Measurements from ENCODE around the gene ZBTB47.
A peak's percentile ranks its signal among the peaks of the same experiment; 100 is the strongest.

ZBTB47 gene

DNA sequence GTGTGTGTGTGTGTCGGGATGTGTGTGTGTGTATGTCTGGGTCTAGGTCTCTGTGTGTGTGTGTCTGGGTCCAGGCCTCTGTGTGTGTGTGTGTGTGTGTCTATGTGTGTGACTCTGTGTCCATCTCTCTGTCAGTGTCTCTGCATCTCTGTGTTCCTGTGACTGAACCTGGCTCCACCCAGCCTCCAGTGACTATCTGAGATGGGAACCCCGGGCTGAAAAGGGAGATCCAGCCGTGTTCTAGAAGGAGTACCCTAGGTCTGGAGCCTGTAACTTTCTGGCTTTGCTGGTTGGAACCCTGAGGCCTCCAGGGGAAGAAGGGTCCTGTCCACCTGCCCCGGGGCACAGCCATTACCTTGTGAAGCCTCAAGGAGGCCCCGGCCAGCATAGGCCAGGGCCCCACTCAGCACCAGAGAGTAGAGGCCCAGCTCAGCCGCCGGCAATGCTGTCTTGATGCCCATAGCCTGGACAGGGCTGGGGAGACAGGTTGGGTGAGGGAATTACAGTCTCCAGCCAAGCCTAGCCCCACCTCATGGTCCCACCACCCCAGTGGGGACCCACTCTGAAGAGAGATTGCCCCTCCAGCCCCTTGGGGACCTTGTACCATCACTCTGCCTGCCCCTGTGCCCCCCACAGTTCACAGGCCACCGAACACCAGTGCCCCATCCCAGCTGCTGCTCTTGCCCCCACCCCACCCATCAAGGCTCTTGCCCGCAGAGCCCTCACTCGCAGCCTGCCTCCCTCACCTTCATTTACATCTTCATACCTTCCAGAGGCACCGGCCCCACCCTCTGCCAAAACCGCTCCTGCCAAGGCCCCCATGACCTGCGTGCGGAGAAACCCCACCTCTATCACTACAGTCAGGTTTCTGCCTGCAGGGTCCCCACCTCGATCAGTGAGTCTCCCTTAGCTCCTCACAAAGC is 47.1 kb downstream of the ZBTB47 start:
- no peak for DNase-seq

DNA sequence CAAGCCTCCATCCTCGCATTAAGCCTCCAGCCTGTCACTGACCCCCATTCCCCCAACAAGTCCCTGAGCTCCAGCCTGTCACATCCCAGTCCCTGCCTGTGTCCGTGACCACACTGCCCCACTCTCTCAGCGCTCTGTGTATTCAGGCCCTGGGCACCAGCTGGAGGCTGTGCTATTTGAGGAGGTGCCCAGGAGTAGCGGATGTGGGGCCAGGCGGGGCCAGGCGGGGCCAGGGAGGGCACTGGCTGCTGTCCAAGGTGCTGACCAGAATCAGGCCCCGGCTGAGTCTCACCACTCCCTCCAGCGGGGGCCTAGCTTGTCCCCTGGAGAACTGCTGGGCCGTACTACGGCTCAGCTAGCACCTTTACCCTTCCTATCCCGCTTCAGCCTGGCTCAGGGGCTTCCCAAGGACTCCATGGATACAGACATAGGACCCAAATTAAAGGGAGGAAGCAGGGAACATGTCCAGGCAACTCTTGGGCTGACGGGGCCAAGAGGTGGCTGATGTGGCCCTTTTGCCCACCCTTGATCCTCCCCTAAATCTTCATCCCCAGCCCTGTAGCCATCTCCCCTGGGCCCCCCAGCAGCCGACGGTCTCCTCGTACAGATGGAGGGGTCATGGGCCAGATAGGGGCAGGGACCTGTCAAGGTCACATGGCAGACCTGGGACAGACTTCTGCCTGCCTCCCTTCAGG is 48.0 kb downstream of the ZBTB47 start:
- DNase-seq = peak; percentile 26 to 67 (median 37)

DNA sequence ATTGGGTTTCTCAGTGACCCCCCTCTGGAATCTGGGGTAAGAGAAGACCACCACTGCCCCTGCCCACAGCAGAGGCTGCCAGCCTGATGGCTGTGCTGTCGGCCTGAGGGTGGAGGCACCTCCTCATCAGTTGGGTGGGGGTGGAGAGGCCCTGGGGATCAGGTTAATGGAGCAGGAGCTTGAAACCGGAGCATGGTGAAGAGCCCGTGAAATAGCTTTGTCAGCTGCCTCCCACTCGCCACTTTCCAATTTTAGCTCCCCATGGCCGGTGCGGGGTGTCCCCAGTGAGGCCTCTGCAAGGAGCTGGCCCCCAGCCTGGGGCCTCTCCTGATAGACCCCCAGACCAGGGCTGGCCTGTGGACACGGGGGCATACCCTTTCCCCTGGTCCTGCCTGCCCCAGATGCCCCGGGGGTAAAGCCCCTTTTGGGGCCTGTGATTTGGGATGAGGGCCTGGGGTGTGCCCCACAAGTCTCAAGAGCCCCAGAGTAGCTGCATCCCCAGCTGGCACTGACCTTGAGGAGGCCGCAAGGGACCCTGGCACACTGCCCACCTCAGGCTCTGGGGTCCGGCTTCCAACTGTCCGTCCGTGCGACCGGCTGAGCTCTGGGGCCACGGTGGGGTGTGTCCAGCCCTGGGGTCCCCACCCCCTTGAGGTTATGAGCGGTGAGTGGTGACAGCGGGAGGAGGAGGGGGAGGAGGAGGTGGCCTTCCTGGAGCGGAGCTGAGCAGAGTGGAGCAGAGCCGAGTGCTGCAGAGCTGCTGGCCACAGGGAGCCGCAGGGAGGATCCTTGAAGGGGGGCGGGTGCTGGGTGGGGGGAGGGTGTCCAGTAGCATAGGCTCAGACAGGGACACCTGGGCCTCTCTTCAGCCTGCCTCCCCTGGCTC is 48.8 kb downstream of the ZBTB47 start, which contains the start of gene HHATL:
Gene HHATL (minus strand): TSS at position 733 of the 886 bp plus-strand sequence. CDS start 1,972 bp downstream, outside the sequence.
- DNase-seq = no peak

DNA sequence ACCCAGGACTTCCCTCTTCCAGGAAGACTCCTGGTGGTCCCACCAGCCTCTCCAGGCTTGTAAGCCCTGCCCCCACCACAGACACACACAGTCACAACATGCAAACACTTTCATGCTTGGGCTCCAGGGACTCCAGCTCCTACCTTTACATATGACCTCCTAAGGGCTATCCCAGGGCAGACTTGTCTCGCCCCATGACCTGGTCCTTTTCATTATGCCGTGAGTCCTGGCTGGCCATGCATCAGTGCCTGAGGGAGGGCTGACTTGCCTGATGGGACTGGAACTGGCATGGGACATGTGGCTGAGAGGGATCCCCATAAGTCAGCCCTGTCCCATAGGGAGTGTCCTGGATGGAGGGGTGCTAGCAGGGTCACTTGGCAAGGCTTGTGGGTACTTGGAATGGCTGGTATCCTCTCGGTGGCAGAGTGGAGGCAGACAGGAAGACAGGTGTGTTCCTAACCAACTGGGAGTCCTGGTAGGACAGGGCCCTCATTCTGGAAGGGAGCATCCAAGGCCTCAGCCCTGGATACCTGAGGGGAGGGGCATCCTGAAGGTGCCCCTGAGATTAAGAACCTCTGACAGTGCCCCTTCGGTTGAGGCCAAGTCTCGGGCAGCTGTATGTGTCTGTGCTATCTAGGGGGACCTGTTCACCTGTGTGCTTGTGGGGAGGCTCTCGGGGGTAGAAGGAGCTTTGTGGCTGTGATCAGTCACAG is 49.6 kb downstream of the ZBTB47 start:
- no peak for DNase-seq

DNA sequence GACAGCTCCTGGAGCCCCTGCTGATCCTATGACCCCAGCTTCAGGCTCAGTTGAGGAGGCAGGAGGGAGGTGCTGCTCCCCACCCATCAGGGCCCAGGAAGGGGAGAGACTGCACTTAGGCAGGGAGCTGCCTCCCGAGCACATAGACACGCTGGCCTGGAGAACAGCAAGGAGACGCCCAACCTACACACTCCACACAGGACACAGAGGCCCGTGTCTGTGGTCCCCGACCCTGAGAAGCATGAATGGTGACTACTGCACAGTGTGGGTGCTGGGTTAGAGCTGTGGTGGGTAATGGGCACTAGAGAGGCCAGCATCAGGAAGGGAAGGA is 50.2 kb downstream of the ZBTB47 start:
- no peak for DNase-seq

DNA sequence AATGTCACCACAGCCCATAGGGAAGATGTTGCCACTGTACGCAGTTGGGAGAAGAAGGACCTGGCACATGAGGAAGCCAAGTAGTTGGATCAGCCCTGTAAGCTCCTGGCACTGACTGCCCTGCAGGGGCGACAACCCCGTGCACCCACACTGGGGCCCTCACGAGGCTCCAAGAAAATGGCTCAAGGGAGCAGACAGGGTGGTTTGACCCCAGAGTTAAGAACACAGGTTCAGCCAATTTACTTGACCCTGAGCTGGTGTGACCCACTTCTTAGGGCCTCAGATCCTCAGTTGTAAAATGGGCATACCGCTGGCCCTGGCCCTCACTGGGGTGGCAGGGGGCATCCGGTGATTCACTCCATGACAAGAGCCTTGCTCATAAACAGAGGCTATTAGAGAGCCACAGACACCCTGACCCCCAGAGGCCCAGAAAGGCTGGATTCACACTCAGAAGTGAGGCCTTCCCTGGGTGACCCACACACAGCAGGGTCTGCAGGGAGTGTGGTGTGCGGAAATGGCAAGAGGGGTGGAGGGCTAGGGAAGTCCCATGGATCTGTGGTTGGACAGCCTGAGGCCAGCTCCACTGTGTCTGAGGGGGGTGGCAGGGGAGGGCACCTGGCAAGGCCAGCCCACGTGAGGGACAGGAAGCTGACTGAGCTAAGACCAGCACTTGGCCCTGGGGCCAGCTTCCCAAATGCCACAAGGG is 50.8 kb downstream of the ZBTB47 start:
- no peak for DNase-seq

DNA sequence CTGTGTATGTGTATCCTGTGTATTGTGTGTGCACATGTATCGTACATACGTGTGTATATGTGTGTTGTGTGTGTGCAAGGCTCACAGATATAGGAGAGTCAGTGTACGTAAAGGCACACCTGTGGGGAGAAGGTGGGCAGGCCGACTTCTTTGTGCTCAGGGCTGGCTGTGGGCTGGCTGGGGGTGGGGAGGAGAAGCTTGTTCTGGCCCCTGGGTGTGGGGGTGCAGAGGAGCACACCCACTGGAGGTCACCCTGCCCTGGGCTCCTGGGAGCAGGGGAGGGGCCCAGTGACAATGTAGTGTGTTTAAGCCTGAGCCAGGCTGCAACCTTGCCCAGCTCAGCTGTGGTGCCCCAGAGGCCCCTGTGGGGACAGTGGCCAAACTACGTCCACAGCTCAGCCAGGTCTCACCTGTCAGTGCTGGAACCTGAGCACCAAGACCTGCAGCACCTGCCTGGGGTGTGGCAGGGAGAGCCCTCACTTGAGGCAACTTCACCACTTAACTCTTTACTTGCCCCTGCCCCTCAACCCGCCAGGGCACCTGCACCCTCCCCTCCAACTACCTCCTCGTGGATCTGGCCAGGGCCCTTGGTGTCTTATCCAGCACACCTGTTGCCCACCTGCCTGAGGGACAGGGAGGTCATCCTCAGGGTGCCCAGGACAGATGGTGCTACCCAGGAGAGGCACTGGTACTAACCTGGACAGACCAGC is 51.7 kb downstream of the ZBTB47 start:
- no peak for DNase-seq

DNA sequence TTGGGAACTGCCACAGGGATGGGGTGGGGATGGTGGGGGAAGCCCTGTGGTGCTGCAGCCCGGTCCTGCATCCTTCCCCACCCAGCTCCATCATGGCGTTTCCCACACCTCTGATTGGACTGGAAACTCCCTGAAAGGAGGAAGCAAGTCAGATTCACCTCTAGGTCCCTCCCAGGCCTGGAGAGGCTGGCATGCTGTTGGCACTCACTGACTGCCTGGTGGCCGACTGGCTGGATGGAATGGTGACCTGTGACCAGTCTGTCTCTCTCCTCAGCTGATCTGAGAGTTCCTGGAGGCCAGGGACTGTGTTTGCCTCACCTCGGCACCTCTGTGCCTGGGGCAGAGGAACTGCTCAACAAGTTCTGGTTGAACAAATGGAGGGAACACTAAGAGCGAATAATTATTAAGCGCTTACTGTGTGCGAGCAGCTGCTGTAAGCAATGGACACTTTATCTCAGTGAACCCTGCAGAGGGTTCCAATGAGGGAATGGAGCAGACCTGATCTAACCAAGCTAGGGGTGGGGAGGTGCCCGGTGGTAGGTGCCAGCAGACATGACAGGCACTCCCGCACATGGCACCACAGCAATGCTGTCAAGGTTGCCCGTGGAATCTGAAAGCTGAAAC is 52.6 kb downstream of the ZBTB47 start:
- DNase-seq = no peak

DNA sequence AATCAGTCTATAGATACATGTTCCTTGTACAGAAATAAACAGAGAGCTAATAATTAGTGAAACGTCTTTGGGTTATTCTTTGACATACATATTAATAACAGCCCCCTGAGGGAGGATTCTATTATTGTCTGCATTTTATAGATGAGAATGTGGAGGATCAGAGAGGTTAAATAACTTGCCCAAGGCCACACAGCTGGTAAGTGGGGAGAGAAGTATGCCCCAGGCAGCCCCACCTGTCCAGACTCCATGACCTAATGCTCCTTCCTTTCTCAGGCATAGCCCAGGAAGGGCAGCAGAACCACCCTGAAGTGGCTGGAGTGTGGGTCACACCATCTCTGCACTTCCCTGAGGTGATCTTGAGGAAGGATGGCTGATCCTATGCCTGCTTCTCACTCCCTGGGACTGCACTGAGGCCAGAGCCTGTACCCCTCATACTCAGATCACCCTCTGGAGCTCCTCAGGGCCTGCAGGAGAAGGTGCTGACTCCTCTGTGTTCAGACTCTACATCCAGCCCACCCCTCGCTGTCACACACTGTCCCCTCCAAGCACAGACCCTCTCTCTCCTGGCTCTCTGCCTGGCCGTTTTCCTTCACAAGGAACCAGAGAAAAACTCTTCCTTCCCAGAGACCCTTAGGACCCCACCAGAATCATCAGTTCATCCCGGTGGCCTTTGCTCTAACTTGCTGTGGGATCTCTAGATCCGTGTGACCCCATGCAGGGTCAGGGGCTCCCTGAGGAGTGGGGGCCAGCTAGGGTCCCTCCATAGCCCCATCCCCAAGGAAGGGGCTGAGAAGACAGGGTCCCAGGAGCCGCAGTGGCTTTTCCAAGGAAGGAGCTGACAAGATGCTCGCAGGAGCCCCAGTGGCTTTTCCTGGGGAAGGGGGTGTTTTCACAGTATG is 53.5 kb downstream of the ZBTB47 start:
- DNase-seq = no peak

DNA sequence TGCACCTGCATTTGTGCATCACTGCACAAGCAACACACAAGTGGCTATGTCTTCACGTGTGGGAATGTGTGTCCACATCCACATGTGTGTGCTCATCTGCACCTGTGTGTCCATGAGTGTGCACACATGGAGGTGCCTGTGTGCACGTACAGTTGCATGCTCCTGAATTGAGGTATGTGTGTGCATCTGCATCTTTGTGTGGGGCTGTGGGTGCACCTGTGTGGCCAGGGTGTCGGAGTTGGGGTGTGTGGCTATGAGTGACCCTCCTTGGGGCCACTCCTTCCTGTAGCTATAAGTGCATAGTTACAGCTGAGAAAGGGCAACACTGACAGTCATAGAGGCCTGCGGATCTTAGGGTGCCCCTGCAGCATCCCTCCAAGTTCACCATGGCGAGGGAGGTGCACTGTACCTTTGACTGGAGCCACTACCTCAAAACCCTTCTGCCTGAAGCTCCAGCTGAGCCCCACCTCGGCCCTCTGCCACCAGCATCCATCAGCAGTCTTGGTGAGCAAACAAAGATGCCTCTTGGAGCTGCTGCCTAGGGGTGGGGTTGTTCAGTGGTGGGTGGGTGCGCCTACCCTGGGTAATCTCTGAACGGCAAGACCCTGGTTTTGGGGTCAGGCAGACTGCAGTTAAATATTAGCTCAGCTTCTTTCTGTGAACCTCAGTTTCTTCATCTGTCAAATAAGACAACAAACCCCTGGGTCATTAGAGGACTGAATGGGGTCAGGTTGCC is 54.3 kb downstream of the ZBTB47 start:
- DNase-seq = no peak

DNA sequence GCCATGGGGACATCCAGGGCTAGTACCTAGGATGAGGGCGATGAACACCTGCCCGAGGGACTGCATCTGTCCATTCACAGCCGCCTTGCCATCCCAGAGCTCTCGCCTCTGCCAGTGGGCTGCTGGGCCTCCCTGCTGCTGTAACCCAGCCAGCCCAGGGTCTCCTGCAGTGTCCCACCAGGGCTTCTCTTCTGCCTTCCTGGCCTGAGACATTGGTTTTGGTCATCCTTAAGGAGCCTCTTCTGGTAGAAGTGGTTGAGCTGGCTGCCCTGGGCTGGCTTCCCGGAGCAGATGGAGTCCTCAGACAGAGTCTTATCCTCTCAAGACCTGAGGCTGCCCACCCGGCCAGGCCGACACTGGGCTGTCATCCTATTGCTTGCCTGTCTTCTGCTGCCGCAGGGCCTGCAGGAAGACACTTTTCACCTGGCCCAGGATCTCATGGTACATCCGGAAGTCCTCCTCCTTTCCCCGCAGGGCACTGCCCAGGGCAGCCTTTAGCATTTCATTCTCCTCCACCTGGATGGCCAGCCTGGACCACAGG is 55.2 kb downstream of the ZBTB47 start:
- no peak for DNase-seq

DNA sequence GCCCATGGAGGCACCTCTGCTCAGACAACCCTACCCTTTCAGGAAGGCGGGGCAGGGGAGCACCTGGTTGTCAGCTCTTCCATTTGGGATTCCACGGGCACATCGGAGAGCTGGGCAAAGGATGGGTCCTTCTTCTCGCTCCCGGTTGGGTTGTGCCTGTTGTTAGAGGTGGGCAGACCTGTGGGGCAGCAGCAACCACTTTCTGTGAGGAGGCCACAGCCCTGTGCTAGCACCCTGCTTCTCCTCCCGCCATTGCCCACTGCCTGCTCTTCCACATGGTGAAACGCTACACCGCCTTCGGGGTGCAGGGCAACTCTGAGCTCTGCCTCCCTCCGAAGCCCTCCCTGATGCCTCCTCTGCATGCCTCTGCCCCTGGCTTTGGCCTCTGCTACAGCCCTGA is 56.1 kb downstream of the ZBTB47 start:
- DNase-seq = no peak

DNA sequence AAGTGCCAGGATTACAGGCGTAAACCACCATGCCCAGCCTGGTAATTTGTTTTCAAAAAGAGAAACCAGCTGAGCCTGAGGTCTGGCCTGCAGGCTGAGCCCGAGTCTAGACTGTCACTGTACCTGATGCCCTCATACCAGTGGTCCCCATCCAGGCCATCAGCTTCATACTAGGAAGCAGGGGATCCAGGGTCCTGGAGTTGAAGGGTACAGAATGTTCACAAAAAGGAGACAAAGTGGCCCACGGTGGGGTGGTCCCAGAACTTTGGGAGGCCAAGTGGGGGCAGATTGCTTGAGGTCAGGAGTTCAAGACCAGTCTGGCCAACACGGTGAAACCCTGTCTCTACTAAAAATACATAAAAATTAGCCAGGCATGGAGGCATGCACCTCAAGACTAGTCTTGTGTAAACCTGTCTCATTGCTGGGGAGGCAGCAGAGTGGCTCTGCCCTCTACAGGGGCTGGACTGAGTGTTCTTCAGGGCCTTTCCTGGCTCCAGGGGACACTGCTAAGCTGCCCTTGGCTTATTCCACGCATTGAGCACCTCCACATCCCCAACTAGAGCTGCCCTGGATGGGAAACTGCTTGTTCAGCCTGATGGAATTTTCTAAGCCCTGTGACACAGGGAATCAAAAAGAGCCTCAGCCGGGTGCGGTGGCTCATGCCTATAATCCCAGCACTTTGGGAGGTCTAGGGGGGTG is 57.0 kb downstream of the ZBTB47 start:
- no peak for DNase-seq

DNA sequence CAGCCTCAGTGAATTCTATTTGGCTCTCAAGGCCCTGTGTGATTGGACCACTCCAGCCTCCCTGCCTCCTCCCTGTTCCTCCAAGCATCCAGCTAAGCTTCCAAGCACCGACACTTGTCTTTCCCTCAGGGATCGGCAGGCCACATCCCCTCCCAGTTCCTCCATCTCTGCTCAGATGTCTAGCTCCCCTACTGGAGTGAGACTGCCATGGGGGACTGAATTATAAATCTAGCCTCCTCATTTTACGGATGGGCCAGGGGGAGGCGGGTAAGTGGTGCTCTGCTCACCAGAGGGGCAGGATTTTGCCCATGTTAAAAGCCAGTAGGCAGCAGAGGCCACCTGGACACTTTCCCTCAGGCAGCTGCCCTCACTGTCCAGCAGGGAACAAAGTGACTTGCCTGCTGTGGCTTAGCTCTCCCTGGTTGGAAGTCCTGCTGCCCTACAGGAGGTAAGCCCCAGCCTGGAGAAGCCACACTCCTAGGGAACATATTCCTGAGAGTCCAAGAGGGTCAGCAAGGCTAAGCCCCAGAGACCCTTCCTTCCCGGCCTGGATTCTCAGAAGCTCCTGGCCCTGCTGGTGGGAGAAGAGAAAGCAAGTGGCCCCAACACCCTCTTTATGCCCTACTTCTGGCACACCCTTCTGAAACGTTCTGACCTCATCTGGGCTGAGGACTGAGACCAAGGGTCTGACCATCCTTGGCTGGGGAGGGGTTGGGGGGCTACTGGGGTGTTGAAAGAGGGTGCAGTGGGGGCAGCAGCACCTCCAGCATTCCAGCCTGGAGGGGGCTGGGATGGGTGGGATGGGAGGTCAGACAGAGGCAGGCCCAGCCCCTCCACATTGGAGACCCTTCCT is 58.2 kb downstream of the ZBTB47 start:
- DNase-seq = no peak

DNA sequence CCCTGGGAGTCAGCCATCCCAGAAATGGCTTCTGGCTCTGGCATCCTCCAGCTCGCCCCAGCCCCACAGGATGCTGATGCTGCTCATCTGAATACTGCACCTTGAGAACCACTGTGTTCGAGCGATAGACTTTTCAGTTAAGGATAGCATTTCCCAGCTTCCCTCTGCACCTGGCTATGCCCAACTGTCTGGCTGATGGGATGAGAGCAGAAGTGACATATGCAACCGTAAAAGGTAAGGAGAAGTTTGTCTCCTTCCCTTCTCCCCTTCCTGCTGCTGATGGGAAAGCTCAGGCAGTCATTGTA is 58.8 kb downstream of the ZBTB47 start:
- no peak for DNase-seq

DNA sequence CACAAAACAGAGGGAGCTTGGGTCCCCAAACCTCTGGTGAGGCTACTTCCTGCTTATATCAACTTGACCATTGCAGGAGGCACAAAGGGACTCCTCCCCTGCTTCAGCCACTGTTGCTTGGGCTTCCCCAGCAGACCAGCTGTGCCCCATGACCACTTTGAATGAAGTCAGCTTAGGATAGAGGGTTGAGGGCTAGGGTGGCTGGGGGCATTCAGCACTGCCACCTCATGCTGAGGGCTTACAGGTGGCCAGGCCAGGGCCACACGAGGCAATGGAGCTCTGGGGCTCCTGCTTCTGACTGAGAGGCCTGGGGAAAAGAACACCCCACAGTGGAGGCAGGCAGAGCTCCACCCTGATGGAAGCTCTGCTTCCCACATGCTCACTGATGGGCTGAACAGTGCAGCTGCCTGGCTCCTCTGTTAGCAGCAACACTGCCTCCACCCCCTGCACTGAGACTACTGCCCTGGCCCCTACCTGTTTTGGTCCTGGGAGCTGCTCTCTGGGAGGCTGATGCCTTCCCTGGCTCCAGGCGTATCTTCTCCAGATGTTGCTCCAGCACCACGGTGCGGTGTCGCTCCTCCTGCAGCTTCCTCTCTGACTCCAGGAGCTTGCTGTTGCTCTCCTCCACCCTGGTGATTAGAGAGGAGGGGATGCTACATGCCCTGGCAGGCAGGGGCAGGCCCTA is 59.3 kb downstream of the ZBTB47 start:
- no peak for DNase-seq
